DND-41 (cell line): ENCODE measurements around the gene ART4.

Experiments
- ATAC-seq: fragments of 200-7000 bp; cut with Tn5 transposase; 3 replicates; pipeline ENCODE4 v1.9.1; 2021; ENCODE audit warnings: low read depth; ENCODE audit not compliant: insufficient read depth
- DNase-seq: peaks from one replicate; pipeline ENCODE4 v3.0.0-alpha.2; 2020
- H2AFZ ChIP-seq: 2 replicates; pipeline ENCODE4 v1.6.0; 2012; ENCODE audit warnings: low read depth, low read length
- H3K27ac ChIP-seq: 2 replicates; pipeline ENCODE4 v1.5.1; 2012; ENCODE audit warnings: low read length, inconsistent platforms
- H3K27me3 ChIP-seq: fragments of 200-600 bp; sonication (generic); 2 replicates; pipeline ENCODE4 v1.6.0; 2012; ENCODE audit warnings: low read length, mild to moderate bottlenecking, inconsistent platforms; ENCODE audit not compliant: insufficient read depth, poor library complexity
- H3K36me3 ChIP-seq: 2 replicates; pipeline ENCODE4 v1.5.1; 2012; ENCODE audit warnings: low read length, inconsistent platforms; ENCODE audit not compliant: insufficient read depth
- H3K4me1 ChIP-seq: 2 replicates; pipeline ENCODE4 v1.5.1; 2012; ENCODE audit warnings: mild to moderate bottlenecking, low read length; ENCODE audit not compliant: insufficient read depth
- H3K4me2 ChIP-seq: 2 replicates; pipeline ENCODE4 v1.6.0; 2012; ENCODE audit warnings: mild to moderate bottlenecking, moderate library complexity, low read length, inconsistent platforms; ENCODE audit not compliant: insufficient read depth
- H3K4me3 ChIP-seq, 2 experiments: fragments of 200-600 bp in 1 of 2; shearing (Covaris generic) in 1 of 2; 2 replicates each; pipeline ENCODE4 v1.5.1; 2012 to 2016; ENCODE audit warnings: inconsistent platforms in 2 of 2, low read length in 2 of 2, mild to moderate bottlenecking in 2 of 2, low read depth in 1 of 2, moderate library complexity in 1 of 2
- H3K79me2 ChIP-seq: 2 replicates; pipeline ENCODE4 v1.6.0; 2012; ENCODE audit warnings: low read length, inconsistent platforms; ENCODE audit not compliant: insufficient read depth
- H3K9ac ChIP-seq: 2 replicates; pipeline ENCODE4 v1.6.0; 2012; ENCODE audit warnings: low read depth, mild to moderate bottlenecking, inconsistent platforms, low read length, moderate library complexity
- H3K9me3 ChIP-seq: 2 replicates; pipeline ENCODE4 v1.5.1; 2012; ENCODE audit warnings: low read length, moderate library complexity, mild to moderate bottlenecking, inconsistent platforms; ENCODE audit not compliant: insufficient read depth, severe bottlenecking
- H4K20me1 ChIP-seq: 2 replicates; pipeline ENCODE4 v1.6.0; 2012; ENCODE audit warnings: low read length; ENCODE audit not compliant: insufficient read depth
- EZH2 ChIP-seq: IDR thresholded peaks from 3 replicates; pipeline ENCODE4 v1.6.1; 2012; ENCODE audit warnings: borderline replicate concordance, low read depth, mild to moderate bottlenecking, moderate library complexity, low read length, inconsistent platforms; ENCODE audit not compliant: severe bottlenecking
- TF ChIP-seq, protein P1 (sequence below): IDR thresholded peaks from 2 replicates; pipeline ENCODE4 v1.5.1; 2012; ENCODE audit warnings: borderline replicate concordance, low read length, moderate library complexity, mild to moderate bottlenecking; ENCODE audit not compliant: poor library complexity, severe bottlenecking; ENCODE audit errors: extremely low read depth

The ART4 gene

DNA sequence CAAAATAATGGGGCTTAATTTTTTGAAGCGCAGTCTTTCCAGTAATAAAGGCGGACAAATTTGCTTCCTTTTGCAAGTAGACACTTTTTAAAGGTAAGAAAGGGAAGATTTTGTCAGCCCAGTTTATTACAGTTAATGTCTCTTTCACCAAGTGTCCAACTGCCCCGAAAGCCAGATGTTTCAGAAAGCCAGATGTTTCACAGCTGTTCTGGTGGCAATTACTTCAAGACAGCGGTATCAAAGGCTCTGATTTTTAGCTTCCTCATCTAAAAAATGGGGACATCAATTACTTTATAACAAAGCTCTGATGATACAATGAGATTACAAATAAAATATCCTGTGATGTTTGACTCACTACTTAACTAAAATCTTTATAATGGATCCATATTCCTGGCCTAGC lies 41.1 kb downstream of the ART4 start:
- no peak overlapping the region for H2AFZ ChIP-seq
- H3K36me3 ChIP-seq = peaks cover 37% of the 10 kb centered on the region
- peaks cover 33% of the 10 kb centered on the region for H3K4me1 ChIP-seq
- DNase-seq = no peak
- no peaks in the 10 kb centered on the region for H3K27me3 ChIP-seq
- ATAC-seq = no peak
- H3K4me3 ChIP-seq = peak overlapping the region; percentile 87 to 91
- H3K4me2 ChIP-seq = peak overlapping the region; percentile 89
- TF ChIP-seq, protein P1, sequence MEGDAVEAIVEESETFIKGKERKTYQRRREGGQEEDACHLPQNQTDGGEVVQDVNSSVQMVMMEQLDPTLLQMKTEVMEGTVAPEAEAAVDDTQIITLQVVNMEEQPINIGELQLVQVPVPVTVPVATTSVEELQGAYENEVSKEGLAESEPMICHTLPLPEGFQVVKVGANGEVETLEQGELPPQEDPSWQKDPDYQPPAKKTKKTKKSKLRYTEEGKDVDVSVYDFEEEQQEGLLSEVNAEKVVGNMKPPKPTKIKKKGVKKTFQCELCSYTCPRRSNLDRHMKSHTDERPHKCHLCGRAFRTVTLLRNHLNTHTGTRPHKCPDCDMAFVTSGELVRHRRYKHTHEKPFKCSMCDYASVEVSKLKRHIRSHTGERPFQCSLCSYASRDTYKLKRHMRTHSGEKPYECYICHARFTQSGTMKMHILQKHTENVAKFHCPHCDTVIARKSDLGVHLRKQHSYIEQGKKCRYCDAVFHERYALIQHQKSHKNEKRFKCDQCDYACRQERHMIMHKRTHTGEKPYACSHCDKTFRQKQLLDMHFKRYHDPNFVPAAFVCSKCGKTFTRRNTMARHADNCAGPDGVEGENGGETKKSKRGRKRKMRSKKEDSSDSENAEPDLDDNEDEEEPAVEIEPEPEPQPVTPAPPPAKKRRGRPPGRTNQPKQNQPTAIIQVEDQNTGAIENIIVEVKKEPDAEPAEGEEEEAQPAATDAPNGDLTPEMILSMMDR = no peak
- TF ChIP-seq EZH2 = no peak
- peaks cover 66% of the 10 kb centered on the region for H3K79me2 ChIP-seq
- peak overlapping the region; percentile 83 for H3K9ac ChIP-seq
- no peaks in the 10 kb centered on the region for H3K9me3 ChIP-seq
- H3K27ac ChIP-seq = peak overlapping the region; percentile 87
- peaks cover 13% of the 10 kb centered on the region; the same call in 1 of the 2 replicates for H4K20me1 ChIP-seq

GRCh38 chr12:14795028-14795448 lies 48.3 kb downstream of the ART4 start:
- TF ChIP-seq, protein P1 = no peak
- no peak for TF ChIP-seq EZH2

DNA sequence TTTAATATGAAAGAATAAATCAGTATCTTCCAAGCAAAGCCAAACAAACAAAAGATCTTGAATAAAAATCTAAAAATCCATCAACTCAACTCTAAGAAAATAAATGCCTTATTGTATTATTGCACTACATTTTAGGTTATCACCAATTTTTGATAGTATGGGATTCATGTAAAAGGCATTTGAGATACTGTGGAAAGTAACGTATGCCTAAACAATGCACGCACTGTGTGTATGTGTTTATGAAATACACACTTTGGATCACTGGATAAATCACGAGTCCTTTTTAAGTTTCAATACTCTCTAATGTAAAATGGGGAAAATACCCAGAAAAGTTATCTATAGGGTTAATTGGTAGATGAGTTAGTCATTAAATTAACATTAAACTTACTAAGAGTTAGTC lies 57.8 kb downstream of the ART4 start:
- H3K27ac ChIP-seq = no peak overlapping the region
- no peaks in the 10 kb centered on the region for H3K9me3 ChIP-seq
- TF ChIP-seq EZH2 = no peak
- TF ChIP-seq, protein P1 = no peak
- H3K4me1 ChIP-seq = peaks cover 10% of the 10 kb centered on the region
- no peak overlapping the region for H2AFZ ChIP-seq
- H3K4me2 ChIP-seq = no peak overlapping the region
- no peaks in the 10 kb centered on the region for H3K27me3 ChIP-seq
- no peaks in the 10 kb centered on the region for H4K20me1 ChIP-seq
- H3K4me3 ChIP-seq = no peak overlapping the region
- DNase-seq (no peak), ATAC-seq (no peak)
- H3K9ac ChIP-seq = no peak overlapping the region
- peaks cover 66% of the 10 kb centered on the region for H3K36me3 ChIP-seq
- no peaks in the 10 kb centered on the region for H3K79me2 ChIP-seq

More at GRCh38 chr12:14795028-14795448, 48.3 kb downstream of the ART4 start:
- DNase-seq (no peak), ATAC-seq (no peak)
- Histone ChIP-seq H2AFZ (no peak overlapping the region), H3K27ac (no peak overlapping the region), H3K4me2 (no peak overlapping the region), H3K4me3 (no peak overlapping the region), H3K36me3 (peaks cover 98% of the 10 kb centered on the region), H3K9ac (no peak overlapping the region), H4K20me1 (peaks cover 4% of the 10 kb centered on the region; the same call in 1 of the 2 replicates), H3K79me2 (peaks cover 43% of the 10 kb centered on the region), H3K27me3 (no peaks in the 10 kb centered on the region), H3K4me1 (no peaks in the 10 kb centered on the region), H3K9me3 (no peaks in the 10 kb centered on the region)

DNA sequence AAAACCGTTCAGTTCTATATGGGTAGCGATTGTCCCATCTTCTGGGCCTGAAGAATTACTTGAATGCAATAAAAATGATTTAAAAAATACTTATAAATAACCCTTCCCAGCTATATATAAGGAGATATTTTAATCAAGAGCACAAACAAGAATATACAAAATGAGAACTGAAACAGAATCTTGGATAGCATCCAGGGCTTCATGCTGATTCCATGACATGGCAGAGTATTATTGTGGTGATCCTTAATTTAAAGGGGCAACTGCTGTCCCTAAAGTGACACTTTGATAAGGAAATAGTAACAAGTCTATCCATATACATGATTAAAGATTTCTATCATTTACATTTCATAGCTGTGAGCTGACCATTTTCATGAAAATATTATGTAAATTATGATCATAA lies 58.9 kb downstream of the ART4 start:
- TF ChIP-seq EZH2 = no peak
- TF ChIP-seq, protein P1 = no peak
- Histone ChIP-seq H3K9me3 (no peaks in the 10 kb centered on the region), H3K27me3 (no peaks in the 10 kb centered on the region), H3K36me3 (peaks cover 55% of the 10 kb centered on the region), H4K20me1 (no peaks in the 10 kb centered on the region), H3K79me2 (no peaks in the 10 kb centered on the region), H3K27ac (no peak overlapping the region), H3K4me1 (peaks cover 13% of the 10 kb centered on the region), H2AFZ (no peak overlapping the region), H3K4me2 (no peak overlapping the region), H3K4me3 (no peak overlapping the region), H3K9ac (no peak overlapping the region)
- DNase-seq (no peak), ATAC-seq (no peak)
